Pancreas (tissue), 10 donors: ENCODE results near the gene APOC3. TPM values are rescaled to one million over a fixed set of nuclear protein-coding genes. Genes with fewer than 3 reads are reported as not detected.

Source experiments
- ATAC-seq, 4 donors: fragments of 200-7000 bp; cut with Tn5 transposase; one replicate each; pipeline versions ENCODE4 v1.8.0 to v1.9.1; 2020; ENCODE audit warnings: mild to moderate bottlenecking in 4 of 4, moderate library complexity in 4 of 4
- DNase-seq, 6 donors: peaks; one replicate each; pipeline ENCODE4 v3.0.0-alpha.2; 2020
- FAIRE-seq: peaks from 2 replicates; lab custom pipeline; 2012; peaks lifted over from hg19 to GRCh38; lab: Jason Lieb, UNC
- H3K27ac ChIP-seq, 4 donors: fragments of 200-600 bp; sonication (generic); 1 replicate in 3 of 4; 2 replicates in 1 of 4; pipeline versions ENCODE4 v1.5.0 to v1.8.0; 2020
- H3K27me3 ChIP-seq, 4 donors: fragments of 200-600 bp; one replicate each; pipeline ENCODE4 v1.8.0; 2021
- H3K36me3 ChIP-seq, 3 donors: fragments of 200-600 bp; sonication (generic) in 1 of 3; one replicate each; pipeline versions ENCODE4 v1.5.0 to v1.8.0; 2020 to 2021
- H3K4me1 ChIP-seq, 3 donors: fragments of 200-600 bp; one replicate each; pipeline ENCODE4 v1.8.0; 2021
- H3K4me3 ChIP-seq, 4 donors: fragments of 200-600 bp; sonication (generic) in 2 of 4; one replicate each; pipeline versions ENCODE4 v1.5.0 to v1.8.0; 2020 to 2021
- H3K9me3 ChIP-seq, 4 donors: fragments of 200-600 bp; one replicate each; pipeline ENCODE4 v1.8.0; 2021
- CTCF ChIP-seq, 4 donors: fragments of 200-600 bp; sonication (generic) in 3 of 4; IDR thresholded peaks; one replicate each; pipeline versions ENCODE4 v1.5.0 to v1.8.0; 2021; ENCODE audit warnings: antibody characterized with exemption in 4 of 4
- WGBS, 2 donors: extraction: QIAGEN DNeasy Blood & Tissue Kit; methylation state at CpG; one replicate each; pipeline ENCODE4 v1.1.7; 2013; 5-methylcytosine and 5-hydroxymethylcytosine counted together
- intact Hi-C, 3 donors: fragments of 100-400 bp; cut with DNase I; formaldehyde crosslinking; loops; one replicate each; pipeline versions ENCODE4 v1.11.1 to v1.14.2; 2022
- polyA plus RNA-seq, 2 donors: library from polyadenylated mRNA; stranded (reverse); fragments of 200-250 nt; gene quantifications; one replicate each; pipeline ENCODE4 v1.2.3, GENCODE V29; 2013
- total RNA-seq, 6 donors: library from RNA; stranded (reverse); fragmentation: NEBNext Ultra II Directional in 4 of 6; extraction: Animal tissue kit (Norgen Biotek cat#: 25700) in 4 of 6; gene quantifications; one replicate each; pipeline versions ENCODE4 v1.2.1 to v1.2.4, GENCODE V29; 2021 to 2023
- donor health status: healthy with polysubstance abuse.
- donor health status: DM: no; HTN: no; CAD: no; lungs with moderate emphysema.
- donor health status: DM: no; HTN: no; CAD: no.
- donor health status: control.
- donor health status: control.
- donor health status: Bipolar disorder and iron deficiency.
- donor health status: DM: yes; HTN: yes; CAD: no.
- donor health status: DM: no; HTN: no; CAD: no.
- donor health status: DM: no; HTN: no; CAD: no.
- donor health status: DM: yes; HTN: yes; CAD: no.

The APOC3 gene
- total and polyA plus RNA-seq, 8 donors: 2.9 to 3.7 TPM; not detected in 6

DNA sequence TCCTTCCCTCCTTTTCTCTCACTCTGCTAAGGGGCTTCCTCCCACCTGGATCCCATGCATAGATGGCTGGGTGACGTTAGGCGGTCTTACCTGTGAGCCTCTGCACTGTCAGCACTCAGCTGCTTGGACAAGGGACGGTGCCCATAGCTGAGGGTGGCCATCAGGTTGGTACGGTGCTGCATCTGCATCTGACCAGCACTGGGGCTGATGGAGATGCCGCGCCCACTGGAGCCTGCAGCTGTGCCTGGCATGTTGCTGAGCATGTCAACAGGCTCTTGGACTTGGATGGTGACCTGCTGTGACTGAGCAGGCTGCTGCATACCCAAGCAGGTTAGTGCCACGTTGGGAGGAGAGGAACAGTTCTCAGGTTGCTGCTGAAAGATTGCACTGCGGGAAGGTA lies 29.5 kb downstream of the APOC3 start:
- ATAC-seq: no peak
- WGBS, 2 donors: 93 to 95% methylated on average over 8 of the region's 8 CpGs
- Histone ChIP-seq H3K4me3 (no peak overlapping the region), H3K27me3 (no peaks in the 10 kb centered on the region), H3K9me3 (no peaks in the 10 kb centered on the region), H3K27ac (no peak overlapping the region), H3K4me1 (no peaks in the 10 kb centered on the region), H3K36me3 (peaks cover 0 to 53% (median 17%) of the 10 kb centered on the region in 3 donors)
- intact Hi-C loops: no loop called here
- no peak for TF ChIP-seq CTCF (IDR thresholded peaks at IDR 0.05)
- DNase-seq: no peak
- no peak for FAIRE-seq

- Histone ChIP-seq H3K4me3 (no peak overlapping the region), H3K27ac (no peak overlapping the region), H3K27me3 (no peaks in the 10 kb centered on the region), H3K36me3 (peaks cover 0 to 53% (median 17%) of the 10 kb centered on the region in 3 donors), H3K9me3 (no peaks in the 10 kb centered on the region), H3K4me1 (no peaks in the 10 kb centered on the region)
- ATAC-seq (no peak), FAIRE-seq (no peak), DNase-seq (no peak)
- WGBS, 2 donors: 90 to 96% methylated on average over 6 of the region's 6 CpGs
- intact Hi-C loops: loop anchor here in 1 of 3 donors (10.0 kb wide), 1 partner anchor 364 kb away; no protein-coding TSS in a partner anchor
- no peak for TF ChIP-seq CTCF (IDR thresholded peaks at IDR 0.05)
Observed at GRCh38 chr11:116860303-116860702, 30.6 kb downstream of the APOC3 start.

DNA sequence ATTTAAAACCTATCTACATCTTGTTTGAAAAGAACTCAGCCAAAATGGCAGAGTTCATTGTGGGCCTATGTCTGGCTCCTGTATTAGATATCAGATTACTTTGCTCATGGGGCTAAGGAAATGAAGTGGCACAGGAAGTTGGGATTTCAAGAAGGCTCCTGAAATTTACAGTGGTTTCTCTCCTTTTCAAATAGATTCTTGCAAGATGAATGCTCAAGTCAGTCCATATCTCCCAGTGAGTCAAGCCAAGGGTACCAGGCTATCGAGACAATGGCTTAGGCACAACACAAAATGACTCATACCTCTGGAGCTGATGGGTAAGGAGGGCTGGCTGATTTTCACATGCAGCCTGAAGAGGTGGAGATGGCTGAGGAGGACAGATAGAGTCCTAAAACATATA lies 31.8 kb downstream of the APOC3 start:
- 95 to 96% methylated on average over 1 of the region's 1 CpG for WGBS, 2 donors
- no peak for DNase-seq
- intact Hi-C loops: loop anchor here in 1 of 3 donors (10.0 kb wide), 1 partner anchor 363 kb away; no protein-coding TSS in a partner anchor
- Histone ChIP-seq H3K9me3 (no peaks in the 10 kb centered on the region), H3K36me3 (peaks cover 0 to 51% (median 18%) of the 10 kb centered on the region in 3 donors), H3K27ac (no peak overlapping the region), H3K4me1 (no peaks in the 10 kb centered on the region), H3K4me3 (no peak overlapping the region), H3K27me3 (no peaks in the 10 kb centered on the region)
- FAIRE-seq: no peak
- TF ChIP-seq CTCF (IDR thresholded peaks at IDR 0.05): no peak
- no peak for ATAC-seq

GRCh38 chr11:116862185-116862584 lies 32.5 kb downstream of the APOC3 start:
- WGBS, 2 donors: 90 to 91% methylated on average over 3 of the region's 3 CpGs
- no peak for ATAC-seq
- Histone ChIP-seq H3K27ac (no peak overlapping the region), H3K9me3 (no peaks in the 10 kb centered on the region), H3K27me3 (no peaks in the 10 kb centered on the region), H3K4me1 (no peaks in the 10 kb centered on the region), H3K4me3 (no peak overlapping the region), H3K36me3 (peaks cover 0 to 51% (median 24%) of the 10 kb centered on the region in 3 donors)
- FAIRE-seq: no peak
- TF ChIP-seq CTCF (IDR thresholded peaks at IDR 0.05): no peak
- no peak for DNase-seq
- intact Hi-C loops: loop anchor here in 1 of 3 donors (10.0 kb wide), 1 partner anchor 363 kb away; no protein-coding TSS in a partner anchor

DNA sequence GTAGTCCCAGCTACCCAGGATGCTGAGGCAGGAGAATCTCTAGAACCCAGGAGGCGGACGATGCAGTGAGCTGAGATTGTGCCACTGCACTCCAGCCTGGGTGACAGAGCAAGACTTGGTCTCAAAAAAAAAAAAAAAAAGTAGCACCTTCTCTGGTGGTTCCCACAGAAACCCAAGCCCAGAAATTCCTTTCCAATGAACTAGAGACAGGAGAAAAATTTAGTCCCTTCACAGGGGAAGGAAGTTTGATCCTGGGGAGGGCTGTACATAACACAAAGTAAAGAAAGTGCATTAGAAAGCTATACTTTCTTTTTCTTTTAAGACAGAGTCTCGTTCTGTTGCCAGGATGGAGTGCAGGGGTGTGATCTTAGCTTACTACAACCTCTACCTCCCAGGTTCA lies 33.2 kb downstream of the APOC3 start:
- DNase-seq (no peak), FAIRE-seq (no peak), ATAC-seq (no peak)
- intact Hi-C loops: loop anchor here in 1 of 3 donors (10.0 kb wide), 1 partner anchor 362 kb away; no protein-coding TSS in a partner anchor
- TF ChIP-seq CTCF (IDR thresholded peaks at IDR 0.05): no peak
- no peaks in the 10 kb centered on the region for H3K9me3 ChIP-seq
- H3K4me1 ChIP-seq: no peaks in the 10 kb centered on the region
- peaks cover 0 to 54% (median 28%) of the 10 kb centered on the region in 3 donors for H3K36me3 ChIP-seq
- no peak overlapping the region for H3K27ac ChIP-seq
- no peaks in the 10 kb centered on the region for H3K27me3 ChIP-seq
- 94 to 96% methylated on average over 3 of the region's 3 CpGs for WGBS, 2 donors
- H3K4me3 ChIP-seq: no peak overlapping the region
